Measurements from ENCODE around the gene KIF3C.
A peak's percentile ranks its signal among the peaks of the same experiment; 100 is the strongest.

Gene KIF3C

DNA sequence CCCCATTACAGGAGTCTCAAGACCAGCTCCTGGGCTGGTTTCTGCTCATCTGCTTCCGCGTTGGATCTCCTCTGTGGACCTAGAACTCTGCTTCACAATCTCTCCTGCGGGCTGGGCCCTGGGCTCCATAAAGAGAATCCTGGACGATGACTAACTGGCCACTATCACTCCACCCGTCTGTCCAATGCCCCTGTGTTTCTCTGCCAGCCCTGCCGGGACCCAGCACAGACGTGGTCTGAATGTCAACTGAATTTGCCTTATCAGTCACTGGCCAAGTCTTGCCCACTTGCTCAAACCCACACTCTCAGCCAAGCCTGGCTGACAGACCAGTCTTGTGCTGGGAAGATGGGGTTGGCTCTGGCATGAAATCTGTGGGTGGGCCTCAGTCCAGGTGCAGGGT lies 17.4 kb downstream of the KIF3C start (continued):
- TF ChIP-seq, protein P1, sequence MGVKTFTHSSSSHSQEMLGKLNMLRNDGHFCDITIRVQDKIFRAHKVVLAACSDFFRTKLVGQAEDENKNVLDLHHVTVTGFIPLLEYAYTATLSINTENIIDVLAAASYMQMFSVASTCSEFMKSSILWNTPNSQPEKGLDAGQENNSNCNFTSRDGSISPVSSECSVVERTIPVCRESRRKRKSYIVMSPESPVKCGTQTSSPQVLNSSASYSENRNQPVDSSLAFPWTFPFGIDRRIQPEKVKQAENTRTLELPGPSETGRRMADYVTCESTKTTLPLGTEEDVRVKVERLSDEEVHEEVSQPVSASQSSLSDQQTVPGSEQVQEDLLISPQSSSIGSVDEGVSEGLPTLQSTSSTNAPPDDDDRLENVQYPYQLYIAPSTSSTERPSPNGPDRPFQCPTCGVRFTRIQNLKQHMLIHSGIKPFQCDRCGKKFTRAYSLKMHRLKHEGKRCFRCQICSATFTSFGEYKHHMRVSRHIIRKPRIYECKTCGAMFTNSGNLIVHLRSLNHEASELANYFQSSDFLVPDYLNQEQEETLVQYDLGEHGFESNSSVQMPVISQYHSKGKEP (tag by site-specific recombination; IDR thresholded peaks at IDR 0.05) = no peak
- TF ChIP-seq, protein P2, sequence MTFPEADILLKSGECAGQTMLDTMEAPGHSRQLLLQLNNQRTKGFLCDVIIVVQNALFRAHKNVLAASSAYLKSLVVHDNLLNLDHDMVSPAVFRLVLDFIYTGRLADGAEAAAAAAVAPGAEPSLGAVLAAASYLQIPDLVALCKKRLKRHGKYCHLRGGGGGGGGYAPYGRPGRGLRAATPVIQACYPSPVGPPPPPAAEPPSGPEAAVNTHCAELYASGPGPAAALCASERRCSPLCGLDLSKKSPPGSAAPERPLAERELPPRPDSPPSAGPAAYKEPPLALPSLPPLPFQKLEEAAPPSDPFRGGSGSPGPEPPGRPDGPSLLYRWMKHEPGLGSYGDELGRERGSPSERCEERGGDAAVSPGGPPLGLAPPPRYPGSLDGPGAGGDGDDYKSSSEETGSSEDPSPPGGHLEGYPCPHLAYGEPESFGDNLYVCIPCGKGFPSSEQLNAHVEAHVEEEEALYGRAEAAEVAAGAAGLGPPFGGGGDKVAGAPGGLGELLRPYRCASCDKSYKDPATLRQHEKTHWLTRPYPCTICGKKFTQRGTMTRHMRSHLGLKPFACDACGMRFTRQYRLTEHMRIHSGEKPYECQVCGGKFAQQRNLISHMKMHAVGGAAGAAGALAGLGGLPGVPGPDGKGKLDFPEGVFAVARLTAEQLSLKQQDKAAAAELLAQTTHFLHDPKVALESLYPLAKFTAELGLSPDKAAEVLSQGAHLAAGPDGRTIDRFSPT (tag by site-specific recombination; IDR thresholded peaks at IDR 0.05) = no peak
- no peak for TF ChIP-seq ZNF394 (tag by site-specific recombination; IDR thresholded peaks at IDR 0.05; ENCODE audit: borderline replicate concordance)
- TF ChIP-seq ZNF214 (tag by site-specific recombination; IDR thresholded peaks at IDR 0.05; ENCODE audit: borderline replicate concordance) = no peak

DNA sequence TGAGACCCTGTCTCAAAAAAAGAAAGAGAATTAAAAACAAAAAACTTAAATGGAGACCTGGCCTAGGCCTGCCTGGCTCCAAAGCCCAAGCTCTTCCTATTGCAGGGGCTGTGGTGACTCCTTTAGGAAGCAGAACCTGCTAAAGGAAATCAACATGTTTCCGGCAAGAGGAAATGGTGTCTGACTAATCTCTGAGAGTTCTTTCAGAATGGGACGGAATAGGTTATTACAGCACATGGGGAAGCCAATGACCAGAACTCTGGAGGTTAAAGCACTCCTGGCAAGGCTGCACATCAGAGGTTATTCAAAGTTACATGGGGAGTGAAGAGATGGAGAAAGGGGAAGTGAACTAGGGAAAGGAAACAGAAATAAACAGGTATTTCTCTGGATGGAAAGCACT lies 21.4 kb downstream of the KIF3C start:
- 0 out of 2 replicates have a peak, but pooled peaks have one; percentile 28 for TF ChIP-seq PRDM1 (tag by site-specific recombination; IDR thresholded peaks at IDR 0.05)
- TF ChIP-seq, protein P3, sequence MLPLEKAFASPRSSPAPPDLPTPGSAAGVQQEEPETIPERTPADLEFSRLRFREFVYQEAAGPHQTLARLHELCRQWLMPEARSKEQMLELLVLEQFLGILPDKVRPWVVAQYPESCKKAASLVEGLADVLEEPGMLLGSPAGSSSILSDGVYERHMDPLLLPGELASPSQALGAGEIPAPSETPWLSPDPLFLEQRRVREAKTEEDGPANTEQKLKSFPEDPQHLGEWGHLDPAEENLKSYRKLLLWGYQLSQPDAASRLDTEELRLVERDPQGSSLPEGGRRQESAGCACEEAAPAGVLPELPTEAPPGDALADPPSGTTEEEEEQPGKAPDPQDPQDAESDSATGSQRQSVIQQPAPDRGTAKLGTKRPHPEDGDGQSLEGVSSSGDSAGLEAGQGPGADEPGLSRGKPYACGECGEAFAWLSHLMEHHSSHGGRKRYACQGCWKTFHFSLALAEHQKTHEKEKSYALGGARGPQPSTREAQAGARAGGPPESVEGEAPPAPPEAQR (tag by site-specific recombination; IDR thresholded peaks at IDR 0.05) = no peak
- H3K36me3 ChIP-seq (ENCODE audit: control insufficient read depth in 2 of 2, insufficient read depth in 1 of 2, low read length in 2 of 2) = peaks cover 0 to 14% of the 10 kb centered on the region in 2 experiments; a peak in 1 of 3 replicates
- no peaks in the 10 kb centered on the region for H3K4me1 ChIP-seq (ENCODE audit: control insufficient read depth, insufficient read depth, low read length)
- ChIA-PET CTCF (interaction anchor here (1.1 kb wide), 1 partner anchor 10 kb away, joined by 8 read pairs; no protein-coding TSS in a partner anchor), POLR2A (interaction anchor here (0.5 kb wide), 1 partner anchor 83 kb away, joined by 3 read pairs; no protein-coding TSS in a partner anchor)
- no peaks in the 10 kb centered on the region for H3K9me3 ChIP-seq (ENCODE audit: control insufficient read depth, insufficient read depth, low read depth, low read length)
- H3K4me3 ChIP-seq (ENCODE audit: low read depth, low read length) = no peak overlapping the region
- H3K27ac ChIP-seq (ENCODE audit: extremely low read depth, low read depth, low read length) = no peak overlapping the region

DNA sequence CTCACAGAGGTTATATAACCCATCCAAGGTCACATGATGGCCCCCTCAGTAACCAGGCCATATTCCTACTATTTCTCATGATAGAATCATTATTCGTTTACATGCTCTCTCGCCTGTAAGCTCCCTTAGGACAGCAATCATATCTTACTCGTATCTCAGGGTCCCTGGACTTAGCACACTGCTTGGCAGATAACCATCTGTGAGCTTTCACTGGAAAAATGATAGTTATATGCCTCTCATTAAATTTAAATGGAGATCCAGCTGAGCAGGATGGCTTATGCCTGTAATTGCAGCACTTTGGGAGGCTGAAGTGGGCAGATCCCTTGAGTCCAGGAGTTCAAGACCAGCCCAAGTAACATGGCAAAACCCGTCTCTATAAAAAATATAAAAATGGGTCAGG lies 21.9 kb downstream of the KIF3C start:
- Histone ChIP-seq H3K36me3 (ENCODE audit: control insufficient read depth in 2 of 2, insufficient read depth in 1 of 2, low read length in 2 of 2) (peaks cover 0 to 18% of the 10 kb centered on the region in 2 experiments; a peak in 1 of 3 replicates), H3K27ac (ENCODE audit: extremely low read depth, low read depth, low read length) (no peak overlapping the region), H3K4me1 (ENCODE audit: control insufficient read depth, insufficient read depth, low read length) (no peaks in the 10 kb centered on the region), H3K4me3 (ENCODE audit: low read depth, low read length) (no peak overlapping the region), H3K9me3 (ENCODE audit: control insufficient read depth, insufficient read depth, low read depth, low read length) (no peaks in the 10 kb centered on the region)
- CTCF ChIA-PET = interaction anchor here (1.1 kb wide), 1 partner anchor 9 kb away, joined by 8 read pairs; no protein-coding TSS in a partner anchor
- POLR2A ChIA-PET = no interaction called here
- TF ChIP-seq GLI2 (tag by site-specific recombination; IDR thresholded peaks at IDR 0.05; ENCODE audit: borderline replicate concordance, low read depth) = no peak
- TF ChIP-seq, protein P4, sequence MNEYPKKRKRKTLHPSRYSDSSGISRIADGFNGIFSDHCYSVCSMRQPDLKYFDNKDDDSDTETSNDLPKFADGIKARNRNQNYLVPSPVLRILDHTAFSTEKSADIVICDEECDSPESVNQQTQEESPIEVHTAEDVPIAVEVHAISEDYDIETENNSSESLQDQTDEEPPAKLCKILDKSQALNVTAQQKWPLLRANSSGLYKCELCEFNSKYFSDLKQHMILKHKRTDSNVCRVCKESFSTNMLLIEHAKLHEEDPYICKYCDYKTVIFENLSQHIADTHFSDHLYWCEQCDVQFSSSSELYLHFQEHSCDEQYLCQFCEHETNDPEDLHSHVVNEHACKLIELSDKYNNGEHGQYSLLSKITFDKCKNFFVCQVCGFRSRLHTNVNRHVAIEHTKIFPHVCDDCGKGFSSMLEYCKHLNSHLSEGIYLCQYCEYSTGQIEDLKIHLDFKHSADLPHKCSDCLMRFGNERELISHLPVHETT (tag by site-specific recombination; IDR thresholded peaks at IDR 0.05) = no peak
- no peak for TF ChIP-seq ZNF571 (tag by site-specific recombination; IDR thresholded peaks at IDR 0.05)
- no peak for TF ChIP-seq ZNF558 (tag by site-specific recombination; IDR thresholded peaks at IDR 0.05)
- TF ChIP-seq ZNF292 (tag by site-specific recombination; IDR thresholded peaks at IDR 0.05; ENCODE audit: borderline replicate concordance, low read depth) = no peak
- TF ChIP-seq ZNF521 (tag by site-specific recombination; IDR thresholded peaks at IDR 0.05) = no peak
- no peak for TF ChIP-seq ZNF146 (tag by site-specific recombination; IDR thresholded peaks at IDR 0.05)
- TF ChIP-seq ZSCAN16 (tag by site-specific recombination; IDR thresholded peaks at IDR 0.05) = no peak
- TF ChIP-seq, protein P2 (tag by site-specific recombination; IDR thresholded peaks at IDR 0.05) = no peak
- no peak for TF ChIP-seq ZNF121 (tag by site-specific recombination; IDR thresholded peaks at IDR 0.05)
- no peak for TF ChIP-seq ZNF621 (tag by site-specific recombination; IDR thresholded peaks at IDR 0.05)
- no peak for TF ChIP-seq ZBTB21 (tag by site-specific recombination; IDR thresholded peaks at IDR 0.05)
- no peak for TF ChIP-seq GLI4 (tag by site-specific recombination; IDR thresholded peaks at IDR 0.05)
- TF ChIP-seq ZNF670 (tag by site-specific recombination; IDR thresholded peaks at IDR 0.05; ENCODE audit: low read depth) = no peak

Data from HEK293 (cell line).